ENCODE results near the gene LMNTD2.

LMNTD2 gene

DNA sequence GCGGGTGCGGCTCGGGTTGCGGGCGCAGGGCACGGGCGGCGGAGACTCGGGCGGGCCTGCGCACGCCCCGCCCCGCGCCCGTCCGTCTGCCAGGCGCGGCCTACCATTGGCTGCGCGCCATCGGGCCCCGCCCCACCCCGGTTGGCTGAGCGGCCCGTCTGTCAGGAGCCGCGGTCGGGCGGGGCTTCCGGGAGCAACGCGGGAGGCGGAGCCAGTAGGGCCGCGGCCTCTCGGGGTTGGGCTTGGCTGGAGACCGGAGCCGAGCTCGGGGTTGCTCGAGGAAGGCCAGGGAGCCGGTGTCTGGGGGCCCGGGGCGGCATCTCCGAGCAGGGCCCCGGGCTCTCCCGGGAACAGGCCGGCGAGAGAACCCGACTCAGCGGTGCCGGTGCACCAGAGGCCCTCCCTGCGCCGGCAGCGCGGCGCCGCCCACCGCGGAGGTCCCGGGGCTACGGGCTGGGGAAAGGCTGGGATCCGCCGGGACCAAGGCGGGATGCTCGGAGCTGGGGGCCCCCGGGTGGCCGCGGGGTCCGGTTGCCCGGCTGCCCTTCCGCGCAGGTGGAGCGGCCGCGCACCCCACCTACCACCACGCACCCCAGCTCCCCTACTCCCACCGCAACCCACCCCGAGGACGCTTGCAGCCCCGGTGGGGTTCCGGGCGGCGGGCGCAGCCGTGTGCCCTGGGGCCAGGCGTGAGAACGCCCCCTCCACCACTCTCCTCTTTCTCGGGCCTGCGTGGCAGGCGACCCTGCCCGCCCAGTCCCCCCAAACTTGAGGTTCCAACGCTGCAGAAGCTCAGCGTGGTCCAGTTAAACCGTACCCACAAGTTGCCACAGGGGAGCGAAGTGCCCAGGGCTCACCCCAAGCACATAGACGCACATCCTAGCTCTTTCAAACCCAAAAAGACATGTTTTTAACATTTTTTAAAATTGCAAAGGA is 24.8 kb downstream of the LMNTD2 start, which contains the start of gene HRAS:
Gene HRAS (minus strand): TSS at position 58 of the 936 bp plus-strand sequence.
- DNase-seq (ENCODE audit: low read depth in 3 of 3, low spot score in 1 of 3), result peak; percentile 94 to 95 (median 95)

DNA sequence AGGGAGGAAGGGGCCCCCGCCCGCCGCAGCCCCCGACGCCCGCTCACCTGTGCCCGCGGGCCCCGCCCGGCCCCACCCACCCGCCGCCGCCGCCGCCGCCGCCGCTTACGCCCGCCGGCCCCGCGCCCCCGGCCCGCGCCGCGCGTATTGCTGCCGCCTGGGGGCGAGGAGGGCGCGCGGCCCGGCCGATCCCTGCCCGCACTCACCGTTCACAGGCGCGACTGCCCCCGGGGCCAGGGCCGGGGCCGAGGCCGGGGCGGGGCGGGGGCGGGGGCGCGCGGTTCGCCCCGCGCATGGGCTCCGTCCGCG is 25.4 kb downstream of the LMNTD2 start:
- no peak for DNase-seq (ENCODE audit: low read depth in 3 of 3, low spot score in 1 of 3)

DNA sequence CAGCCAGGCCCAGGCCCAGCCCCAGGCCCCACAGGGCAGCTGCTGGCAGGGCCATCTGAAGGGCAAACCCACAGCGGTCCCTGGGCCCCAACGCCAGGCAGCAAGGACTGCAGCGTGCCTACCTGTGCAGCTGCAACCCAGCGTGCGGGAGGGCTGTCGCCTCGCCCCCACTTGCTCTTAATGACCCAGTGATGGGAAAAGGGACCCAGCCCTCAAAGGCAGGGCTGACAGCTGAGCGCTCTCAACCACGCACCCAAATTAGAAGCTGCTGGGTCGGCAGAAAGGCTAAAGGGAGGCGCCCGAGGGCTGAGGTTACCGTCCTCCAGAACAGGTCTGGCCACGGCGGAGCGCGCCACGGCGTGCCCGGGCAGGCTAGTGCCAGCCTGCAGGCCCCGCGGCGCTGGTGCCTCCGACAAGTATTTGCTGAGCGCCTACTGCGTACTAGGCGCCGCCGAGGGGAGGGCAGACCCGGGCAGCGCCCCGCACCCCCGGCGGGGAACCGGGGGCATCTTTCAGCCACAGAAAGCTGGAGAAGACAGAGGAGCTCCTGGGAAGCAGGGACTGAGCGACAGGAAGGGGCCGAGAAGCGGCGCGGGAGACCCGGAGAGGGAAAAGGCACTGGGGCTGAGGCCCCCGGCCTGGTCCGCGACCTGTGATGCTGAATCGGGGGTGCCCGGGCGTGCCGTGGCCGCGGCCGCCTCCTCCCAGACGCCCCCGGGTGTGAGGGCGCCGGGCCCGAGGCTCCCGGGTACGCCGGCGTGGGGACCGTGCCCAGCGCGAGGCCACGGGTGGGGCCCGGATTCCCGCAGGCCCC is 25.9 kb downstream of the LMNTD2 start:
- no peak for DNase-seq (ENCODE audit: low read depth in 3 of 3, low spot score in 1 of 3)

DNA sequence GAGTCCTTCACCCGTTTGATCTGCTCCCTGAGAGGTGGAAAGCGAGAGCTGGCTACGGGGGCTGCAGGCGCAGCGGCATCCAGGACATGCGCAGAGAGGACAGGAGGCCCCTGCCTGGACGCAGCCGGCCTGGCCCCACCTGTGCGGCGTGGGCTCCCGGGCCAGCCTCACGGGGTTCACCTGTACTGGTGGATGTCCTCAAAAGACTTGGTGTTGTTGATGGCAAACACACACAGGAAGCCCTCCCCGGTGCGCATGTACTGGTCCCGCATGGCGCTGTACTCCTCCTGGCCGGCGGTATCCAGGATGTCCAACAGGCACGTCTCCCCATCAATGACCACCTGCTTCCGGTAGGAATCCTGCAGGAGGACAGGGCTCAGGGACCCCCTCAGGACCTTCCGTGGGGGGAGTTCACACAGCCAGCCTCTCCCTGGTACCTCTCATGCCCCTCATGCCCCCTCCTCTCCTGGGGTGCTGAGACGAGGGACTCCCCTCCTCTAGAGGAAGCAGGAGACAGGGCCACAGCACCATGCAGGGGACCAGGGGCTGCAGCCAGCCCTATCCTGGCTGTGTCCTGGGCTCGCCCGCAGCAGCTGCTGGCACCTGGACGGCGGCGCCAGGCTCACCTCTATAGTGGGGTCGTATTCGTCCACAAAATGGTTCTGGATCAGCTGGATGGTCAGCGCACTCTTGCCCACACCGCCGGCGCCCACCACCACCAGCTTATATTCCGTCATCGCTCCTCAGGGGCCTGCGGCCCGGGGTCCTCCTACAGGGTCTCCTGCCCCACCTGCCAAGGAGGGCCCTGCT is 26.7 kb downstream of the LMNTD2 start:
- DNase-seq (ENCODE audit: low read depth in 3 of 3, low spot score in 1 of 3), result no peak

DNA sequence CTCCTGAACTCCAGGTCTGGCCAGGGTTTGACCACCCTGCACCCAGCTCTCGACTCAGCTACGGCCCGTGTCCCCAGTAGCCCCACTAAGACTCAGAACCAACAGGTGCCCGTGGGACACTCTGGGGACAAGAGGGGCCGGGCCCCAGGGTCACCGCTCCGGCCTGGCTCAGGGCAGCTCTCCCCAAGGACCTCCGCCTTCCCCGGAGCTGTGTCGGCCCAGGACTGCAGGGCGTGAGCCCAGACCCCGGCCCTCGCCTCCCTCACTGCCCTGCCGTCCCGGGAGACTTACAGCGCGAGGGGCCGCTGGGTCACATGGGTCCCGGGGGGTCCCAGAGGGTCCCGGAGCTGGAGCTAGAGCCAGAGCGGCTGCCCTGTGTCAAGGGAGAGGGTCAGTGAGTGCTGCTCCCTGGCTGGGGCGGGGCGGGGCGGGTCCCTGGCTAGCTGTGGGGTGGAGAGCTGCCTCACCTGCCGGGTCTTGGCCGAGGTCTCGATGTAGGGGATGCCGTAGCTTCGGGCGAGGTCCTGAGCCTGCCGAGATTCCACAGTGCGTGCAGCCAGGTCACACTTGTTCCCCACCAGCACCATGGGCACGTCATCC is 27.5 kb downstream of the LMNTD2 start:
- DNase-seq (ENCODE audit: low read depth in 3 of 3, low spot score in 1 of 3), result no peak

DNA sequence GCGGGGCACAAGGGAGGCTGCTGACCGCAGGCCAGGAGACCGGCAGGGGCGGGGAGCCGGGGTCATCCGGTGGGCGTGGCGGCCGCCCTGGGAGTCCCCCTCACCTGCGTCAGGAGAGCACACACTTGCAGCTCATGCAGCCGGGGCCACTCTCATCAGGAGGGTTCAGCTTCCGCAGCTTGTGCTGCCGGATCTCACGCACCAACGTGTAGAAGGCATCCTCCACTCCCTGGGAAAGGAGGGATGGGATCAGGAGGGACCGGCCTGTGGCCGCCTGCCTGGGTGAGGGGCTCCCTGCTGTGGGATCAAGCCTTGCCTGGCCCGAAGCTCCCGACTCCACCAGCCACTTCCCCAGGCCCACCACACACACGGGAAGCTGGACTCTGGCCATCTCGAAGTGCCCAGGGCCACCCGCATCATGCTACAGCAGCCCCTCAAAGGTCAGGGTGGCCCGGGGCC is 28.0 kb downstream of the LMNTD2 start:
- no peak for DNase-seq (ENCODE audit: low read depth in 3 of 3, low spot score in 1 of 3)

DNA sequence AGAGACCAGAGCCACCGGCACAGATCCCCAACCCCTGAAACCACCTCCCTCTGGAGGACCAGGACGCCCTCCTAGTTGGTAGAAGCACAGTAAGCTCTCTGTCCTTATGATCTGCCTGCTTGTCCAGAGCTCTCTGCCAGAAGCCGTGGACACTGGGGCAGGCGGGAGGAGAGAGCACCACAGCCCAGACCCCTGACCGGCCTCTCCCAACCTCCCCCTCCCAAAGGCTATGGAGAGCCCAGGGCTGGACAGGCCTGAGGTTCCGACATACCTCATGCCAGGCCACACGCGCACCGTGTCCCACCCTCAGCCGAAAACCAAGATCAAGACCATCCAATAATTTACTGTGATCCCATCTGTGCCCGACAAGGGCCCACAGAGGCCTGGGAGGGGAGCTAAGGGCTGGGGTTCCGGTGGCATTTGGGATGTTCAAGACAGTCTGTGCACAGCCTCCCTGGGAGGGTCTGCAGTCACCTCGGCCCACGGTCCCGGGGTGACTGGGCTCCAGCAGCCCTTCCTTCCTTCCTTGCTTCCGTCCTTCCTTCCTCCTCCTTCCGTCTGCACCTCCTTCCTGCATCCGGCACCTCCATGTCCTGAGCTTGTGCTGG is 28.5 kb downstream of the LMNTD2 start:
- no peak for DNase-seq (ENCODE audit: low read depth in 3 of 3, low spot score in 1 of 3)

DNA sequence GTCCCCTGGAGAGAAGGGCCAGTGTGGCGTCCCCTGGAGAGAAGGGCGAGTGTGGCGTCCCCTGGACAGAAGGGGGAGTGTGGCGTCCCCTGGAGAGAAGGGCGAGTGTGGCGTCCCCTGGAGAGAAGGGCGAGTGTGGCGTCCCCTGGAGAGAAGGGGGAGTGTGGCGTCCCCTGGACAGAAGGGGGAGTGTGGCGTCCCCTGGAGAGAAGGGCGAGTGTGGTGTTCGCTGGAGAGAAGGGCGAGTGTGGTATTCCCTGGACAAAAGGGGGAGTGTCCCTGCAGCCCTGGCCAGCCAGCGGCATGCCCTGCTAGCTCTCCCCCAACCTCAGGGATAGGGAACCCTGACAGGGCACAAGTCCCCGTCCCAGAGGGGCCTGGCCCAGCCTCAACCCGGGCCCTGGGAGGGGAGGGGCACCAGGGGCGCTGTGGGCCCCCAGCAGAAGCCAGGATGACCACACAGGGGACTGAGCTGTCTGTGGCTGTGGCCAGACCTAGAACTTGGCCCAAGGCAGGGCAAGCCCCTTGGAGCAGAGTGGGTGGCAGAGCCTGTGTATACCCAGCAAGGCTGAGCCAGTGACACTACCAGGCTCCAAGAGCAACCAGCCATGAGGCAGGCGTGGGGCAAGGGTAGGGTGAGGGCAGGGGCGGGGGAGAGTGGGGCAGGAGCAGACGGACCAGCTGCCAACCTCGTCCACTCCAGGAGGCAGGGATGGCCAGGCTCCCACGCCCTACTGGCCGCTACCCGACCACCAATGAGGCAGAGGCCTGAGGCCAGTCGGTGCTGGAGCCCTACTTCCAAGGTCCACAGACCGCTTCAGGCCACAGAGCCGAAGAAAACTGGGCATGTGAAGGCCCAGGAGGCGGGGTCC is 29.3 kb downstream of the LMNTD2 start:
- no peak for DNase-seq (ENCODE audit: low read depth in 3 of 3, low spot score in 1 of 3)

DNA sequence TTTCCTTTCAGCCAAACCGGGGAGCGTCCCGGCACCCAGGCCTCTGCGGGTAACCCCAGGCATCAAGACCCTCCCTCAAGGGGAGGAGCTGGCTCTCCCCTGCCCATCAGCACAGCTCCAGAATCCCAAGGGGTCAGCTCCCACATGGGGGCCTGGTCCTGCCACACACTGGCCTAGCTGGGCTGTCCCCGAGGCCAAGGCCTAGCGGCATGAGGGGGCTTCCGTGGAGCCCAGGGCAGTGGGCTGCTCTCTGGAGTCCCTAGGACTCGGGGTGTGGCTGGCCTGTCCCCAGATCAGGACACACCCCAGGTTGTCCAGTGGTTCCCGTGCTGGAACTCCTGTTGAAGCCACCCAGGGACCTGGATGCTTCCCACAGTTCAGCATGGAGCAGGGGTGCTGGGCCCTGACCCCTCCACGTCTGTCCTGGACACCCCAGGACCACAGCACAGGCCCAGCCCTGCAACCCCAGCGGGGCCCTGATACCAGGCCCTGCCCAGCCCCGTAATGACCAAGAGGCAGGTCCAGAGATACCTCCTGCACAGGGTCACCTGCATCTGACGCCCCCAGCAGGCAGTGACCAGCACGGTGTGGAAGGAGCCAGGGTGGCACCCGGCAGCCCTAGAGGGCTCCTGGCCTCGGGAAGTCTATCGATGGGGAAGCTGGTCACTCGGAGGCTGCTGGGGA is 30.7 kb downstream of the LMNTD2 start:
- no peak for DNase-seq (ENCODE audit: low read depth in 3 of 3, low spot score in 1 of 3)

DNA sequence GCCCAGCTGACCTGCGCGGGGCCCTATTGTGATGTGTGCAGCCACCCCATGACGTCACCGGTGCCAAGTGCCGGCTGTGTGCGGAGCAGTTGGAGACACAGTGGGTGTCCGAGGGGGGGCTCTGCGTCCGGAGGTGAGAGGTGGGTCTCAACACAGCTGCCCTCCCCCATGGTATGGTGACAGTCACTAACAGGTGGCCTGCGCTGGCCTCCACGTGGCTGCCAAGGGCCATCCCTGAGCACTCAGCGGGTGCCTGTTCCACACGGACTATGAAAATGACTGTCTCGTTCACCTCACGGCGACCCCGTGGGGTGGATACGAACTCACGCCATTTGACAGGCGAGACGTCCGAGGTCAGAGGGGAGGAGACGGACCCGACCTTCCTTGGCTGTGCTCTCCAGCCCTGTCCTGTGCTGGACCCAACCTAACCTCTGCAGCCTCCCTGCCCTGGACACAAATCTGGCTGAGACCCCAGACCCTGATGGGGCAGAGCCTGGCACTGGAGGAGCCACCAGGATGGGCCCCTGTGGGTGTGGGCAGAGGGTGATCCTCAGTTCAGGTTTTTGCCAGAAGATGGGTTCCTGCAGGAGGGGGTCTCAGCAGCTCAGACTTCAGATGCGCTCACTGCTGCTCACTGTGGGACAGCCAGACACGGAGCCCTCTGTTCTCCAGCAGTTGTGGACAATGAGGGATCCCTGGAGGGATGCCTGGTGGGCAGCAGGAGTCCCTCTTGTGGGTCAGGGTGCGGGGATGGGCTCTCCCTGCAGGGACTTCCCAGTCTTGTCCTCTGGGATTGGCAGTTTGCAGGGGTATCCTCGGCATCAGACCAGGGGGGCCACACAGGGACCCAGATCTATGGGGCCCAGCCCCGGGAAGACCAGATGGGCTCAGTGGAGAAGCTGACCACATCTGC is 31.5 kb downstream of the LMNTD2 start:
- no peak for DNase-seq (ENCODE audit: low read depth in 3 of 3, low spot score in 1 of 3)

DNA sequence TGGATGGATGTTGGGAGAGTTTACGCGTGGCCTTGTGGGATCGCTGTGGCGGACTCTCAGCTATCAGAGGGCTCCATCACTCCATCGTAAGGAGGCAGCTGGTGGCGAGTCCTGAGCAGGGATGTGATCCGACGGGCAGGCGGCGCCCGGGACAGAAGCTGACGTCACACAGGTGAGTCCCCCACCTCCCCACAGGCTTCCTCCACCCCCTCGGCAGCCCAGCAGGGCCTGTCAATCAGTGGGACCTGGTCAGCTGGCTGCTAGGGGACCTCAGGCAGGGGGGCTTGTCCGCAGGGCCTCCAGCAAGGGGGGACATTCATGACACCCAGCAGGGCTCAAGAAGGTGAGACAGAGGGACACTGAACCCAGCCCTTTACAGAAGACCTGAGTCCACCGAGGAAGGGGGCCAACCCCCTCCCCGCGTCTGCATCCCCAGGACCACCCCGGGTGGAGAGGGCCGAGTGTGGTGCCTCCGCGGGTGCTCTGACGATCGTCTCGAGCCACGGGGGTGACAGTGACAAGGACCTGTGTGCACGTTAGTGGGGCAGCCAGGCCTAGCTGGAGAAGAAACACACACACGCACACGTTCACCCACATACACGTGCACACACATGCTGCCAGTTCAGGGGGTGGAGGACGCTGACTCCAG is 32.2 kb downstream of the LMNTD2 start:
- DNase-seq (ENCODE audit: low read depth in 3 of 3, low spot score in 1 of 3), result no peak

DNA sequence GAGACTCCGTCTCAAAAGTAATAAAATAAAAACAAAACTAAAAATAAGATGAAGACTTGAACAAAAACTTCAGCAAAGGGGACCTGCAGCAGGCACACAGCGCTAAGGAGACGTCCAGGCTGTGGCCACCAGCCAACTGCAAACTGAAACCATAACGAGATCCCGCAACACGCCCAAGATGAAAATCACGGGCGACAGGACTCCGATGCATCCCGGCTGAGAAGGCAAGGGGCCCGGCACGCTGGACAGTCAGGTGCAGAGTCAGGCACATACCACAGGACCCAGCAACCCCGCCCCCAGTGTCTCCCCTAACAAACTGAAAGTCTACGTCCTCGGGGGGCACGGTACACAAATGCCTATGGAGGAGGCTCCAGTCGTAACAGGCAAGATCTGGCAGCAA is 34.3 kb downstream of the LMNTD2 start:
- no peak for DNase-seq (ENCODE audit: low read depth in 3 of 3, low spot score in 1 of 3)

DNA sequence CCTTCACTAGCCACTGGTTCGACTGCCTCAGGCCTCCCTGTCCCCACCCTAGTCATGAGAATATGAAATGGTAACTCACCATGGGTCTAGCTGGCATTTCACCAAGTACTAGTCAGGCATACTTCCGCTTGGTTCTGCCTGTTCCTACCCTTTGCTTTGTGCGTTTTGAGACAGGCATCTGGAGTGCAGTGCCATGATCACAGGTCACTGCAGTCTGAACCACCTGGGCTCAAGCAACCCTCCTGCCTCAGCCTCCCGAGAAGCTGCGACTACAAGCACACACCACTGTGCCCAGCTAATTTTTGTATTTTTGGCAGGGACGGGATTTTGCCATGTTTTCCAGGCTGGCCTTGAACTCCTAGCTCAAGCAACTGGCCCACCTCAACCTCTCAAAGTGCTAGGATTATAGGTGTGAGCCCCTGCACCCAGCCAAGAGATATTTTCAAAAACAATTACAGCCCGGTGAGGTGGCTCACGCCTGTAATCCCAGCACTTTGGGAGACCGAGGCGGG is 39.3 kb downstream of the LMNTD2 start:
- DNase-seq (ENCODE audit: low read depth in 3 of 3, low spot score in 1 of 3), result no peak

DNA sequence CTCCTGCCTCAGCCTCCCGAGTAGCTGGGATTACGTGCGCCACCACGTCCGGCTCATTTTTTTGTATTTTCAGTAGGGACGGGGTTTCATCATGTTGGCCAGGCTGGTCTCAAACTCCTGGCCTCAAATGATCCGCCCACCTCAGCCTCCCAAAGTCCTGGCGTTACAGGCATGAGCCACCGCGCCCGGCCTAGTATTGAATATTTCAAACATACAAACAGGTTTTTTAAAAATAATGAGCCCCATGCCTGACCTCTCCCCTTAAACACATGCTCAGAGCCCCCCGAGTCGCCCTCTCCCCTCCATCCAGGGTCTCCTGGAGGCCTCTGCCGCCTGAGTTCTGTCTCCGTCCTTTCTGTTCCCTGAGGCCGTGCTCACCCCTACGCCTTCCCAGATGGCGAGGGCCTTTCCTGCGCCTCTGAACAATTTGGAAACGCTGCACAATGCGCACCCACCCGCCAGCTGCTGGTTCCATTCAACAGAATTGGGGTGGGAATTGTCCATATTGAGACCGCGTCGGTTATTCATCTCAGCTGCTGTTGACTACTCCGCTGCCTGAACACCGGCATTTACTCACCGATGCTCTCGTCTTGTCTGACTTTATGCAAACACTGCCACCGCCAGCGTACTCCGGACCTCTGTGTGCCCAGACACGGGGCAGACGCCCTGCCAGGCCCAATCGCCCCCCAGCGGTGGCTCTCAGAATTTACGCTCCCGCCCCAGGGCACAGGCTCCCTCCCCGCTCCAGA is 39.9 kb downstream of the LMNTD2 start:
- no peak for DNase-seq (ENCODE audit: low read depth in 3 of 3, low spot score in 1 of 3)

DNA sequence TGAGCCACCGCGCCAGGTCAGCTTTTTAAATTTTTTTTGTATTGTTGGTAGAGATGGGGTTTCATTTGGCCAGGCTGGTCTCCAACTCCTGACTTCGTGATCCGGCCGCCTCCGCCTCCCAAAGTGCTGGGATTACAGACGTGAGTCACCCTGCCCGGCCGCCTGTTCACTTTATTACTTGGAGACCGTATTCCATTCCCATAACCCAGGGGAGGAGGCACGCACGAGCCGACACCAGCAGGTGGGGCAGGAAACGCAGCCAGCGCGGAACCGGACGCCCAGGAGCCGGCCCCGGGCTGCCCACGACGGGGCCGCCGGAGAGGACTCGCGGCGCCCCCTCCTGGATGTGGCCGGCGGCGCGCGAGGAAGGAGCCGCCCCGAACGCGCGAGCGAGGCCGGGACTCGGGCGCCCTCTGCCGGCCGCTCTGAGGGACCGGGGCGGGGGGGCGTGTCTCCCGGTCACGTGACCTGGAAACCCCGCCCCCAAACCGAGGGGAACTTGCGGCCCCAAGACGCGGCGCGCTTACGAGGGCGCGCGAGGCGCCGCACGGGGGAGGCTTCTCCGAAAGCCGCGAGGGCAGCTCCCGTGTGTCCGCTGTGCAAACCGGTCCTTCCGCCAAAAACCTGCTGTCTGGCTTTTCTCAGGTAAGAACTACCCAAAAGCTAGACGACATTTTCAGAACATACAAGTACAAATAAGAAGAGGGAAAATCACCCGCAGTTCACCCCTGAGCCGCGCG is 41.9 kb downstream of the LMNTD2 start:
- DNase-seq (ENCODE audit: low read depth in 3 of 3, low spot score in 1 of 3), result peak; percentile 68 to 90 (median 88)

Data from stimulated activated CD4-positive, alpha-beta T cell treated with anti-CD3 and anti-CD28 coated beads, TNF-alpha, amount 100 ng/mL, for 1 hour (primary cell).